Activated CD8-positive, alpha-beta T cell treated with anti-CD3 and anti-CD28 coated beads for 36 hours (primary cell): Measurements from ENCODE around the gene RAB29. TPM values are rescaled to one million over a fixed set of nuclear protein-coding genes. Genes with fewer than 3 reads are reported as not detected.
A peak's percentile ranks its signal among the peaks of the same experiment; 100 is the strongest.

Source experiments
- ATAC-seq: fragments of 200-7000 bp; cut with Tn5 transposase; one replicate; pipeline ENCODE4 v1.10.0; 2021; ENCODE audit warnings: mild to moderate bottlenecking, moderate library complexity
- CTCF ChIA-PET: fragments of 350-600 bp; sonication (Branson Sonifier 250); formaldehyde crosslinking; loops from one replicate; lab custom pipeline; 2021; ENCODE audit warnings: antibody characterized with exemption; lab: Charles Lee
- POLR2A ChIA-PET: fragments of 350-600 bp; sonication (Branson Sonifier 250); formaldehyde crosslinking; loops from one replicate; lab custom pipeline; 2021; ENCODE audit warnings: antibody characterized with exemption; lab: Charles Lee
- DNase-seq: peaks from one replicate; pipeline ENCODE4 v3.0.0-alpha.2; 2020
- H3K27ac Mint-ChIP-seq: one replicate; pipeline ENCODE4 v1.8.0; 2021; ENCODE audit warnings: mild to moderate bottlenecking, mixed read lengths
- H3K27me3 Mint-ChIP-seq: one replicate; pipeline ENCODE4 v1.8.0; 2021; ENCODE audit warnings: mixed read lengths
- H3K36me3 Mint-ChIP-seq: one replicate; pipeline ENCODE4 v1.8.0; 2021; ENCODE audit warnings: low read depth, mixed read lengths
- H3K4me1 Mint-ChIP-seq: one replicate; pipeline ENCODE4 v1.8.0; 2021; ENCODE audit warnings: low read depth, mixed read lengths
- H3K4me3 Mint-ChIP-seq: one replicate; pipeline ENCODE4 v1.8.0; 2021; ENCODE audit warnings: mild to moderate bottlenecking, moderate library complexity, mixed read lengths
- H3K9me3 Mint-ChIP-seq: one replicate; pipeline ENCODE4 v1.8.0; 2021; ENCODE audit warnings: mixed read lengths
- CTCF ChIP-seq: fragments of 200-600 bp; IDR thresholded peaks from one replicate; pipeline ENCODE4 v1.8.0; 2022; ENCODE audit warnings: antibody characterized with exemption, mild to moderate bottlenecking
- intact Hi-C: fragments of 100-400 bp; cut with micrococcal nuclease; formaldehyde crosslinking; loops from one replicate; pipeline ENCODE4 v1.10.0; 2022
- total RNA-seq, 2 experiments: library from RNA; stranded (reverse); gene quantifications; one replicate each; pipeline ENCODE4 v1.2.3, GENCODE V29; 2021

The RAB29 gene
- total RNA-seq, 2 experiments from 2014 or later = 20.1 to 22.5 TPM

DNA sequence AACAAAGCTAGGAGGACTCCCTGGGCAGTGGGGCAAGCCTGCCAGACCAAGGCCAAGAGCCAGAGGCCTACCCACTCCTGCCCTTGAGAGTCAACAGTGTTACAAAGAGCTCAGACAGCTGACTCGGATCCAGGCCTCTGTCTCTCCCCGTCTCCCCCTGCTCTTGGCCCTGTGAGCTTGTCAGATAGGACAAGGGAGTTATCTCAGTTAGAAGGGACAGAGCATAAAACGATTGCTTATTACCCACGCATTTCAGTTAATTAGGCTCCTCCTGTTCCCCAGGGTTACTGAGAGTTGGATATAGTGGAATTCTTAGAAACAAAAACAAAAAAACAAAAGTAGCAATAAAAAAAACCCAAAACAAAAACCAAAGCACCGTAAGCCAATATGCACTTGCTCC, 36.4 kb upstream of the RAB29 start:
- peaks cover 31% of the 10 kb centered on the region for H3K36me3 Mint-ChIP-seq
- H3K4me3 Mint-ChIP-seq = peak overlapping the region; percentile 97
- no peaks in the 10 kb centered on the region for H3K27me3 Mint-ChIP-seq
- H3K27ac Mint-ChIP-seq = peak overlapping the region; percentile 88
- ATAC-seq (no peak), DNase-seq (no peak)
- H3K4me1 Mint-ChIP-seq = peaks cover 64% of the 10 kb centered on the region
- ChIA-PET CTCF (interaction anchor here (0.9 to 3.5 kb wide), 5 partner anchors 20 to 166 kb away, joined by 3 to 16 read pairs (median 6); no protein-coding TSS in a partner anchor), POLR2A (interaction anchor here (1.8 kb wide), 1 partner anchor 37 kb away, joined by 6 read pairs; the partner anchor contains the start of gene RAB29)
- H3K9me3 Mint-ChIP-seq = no peaks in the 10 kb centered on the region
- intact Hi-C loops = no loop called here
- no peak for TF ChIP-seq CTCF

- intact Hi-C loops = no loop called here
- no peaks in the 10 kb centered on the region for H3K9me3 Mint-ChIP-seq
- peak overlapping the region; percentile 4 for H3K4me3 Mint-ChIP-seq
- TF ChIP-seq CTCF = no peak
- ATAC-seq (no peak), DNase-seq (no peak)
- peaks cover 74% of the 10 kb centered on the region for H3K4me1 Mint-ChIP-seq
- H3K27me3 Mint-ChIP-seq = no peaks in the 10 kb centered on the region
- ChIA-PET CTCF (interaction anchor here (1.0 to 3.5 kb wide), 6 partner anchors 19 to 167 kb away, joined by 3 to 16 read pairs (median 7); no protein-coding TSS in a partner anchor), POLR2A (interaction anchor here (0.9 kb wide), 1 partner anchor 35 kb away, joined by 3 read pairs; the partner anchor contains the start of gene RAB29)
- H3K27ac Mint-ChIP-seq = no peak overlapping the region
- peaks cover 35% of the 10 kb centered on the region for H3K36me3 Mint-ChIP-seq
Observed at GRCh38 chr1:205810448-205811157, 35.3 kb upstream of the RAB29 start.

DNA sequence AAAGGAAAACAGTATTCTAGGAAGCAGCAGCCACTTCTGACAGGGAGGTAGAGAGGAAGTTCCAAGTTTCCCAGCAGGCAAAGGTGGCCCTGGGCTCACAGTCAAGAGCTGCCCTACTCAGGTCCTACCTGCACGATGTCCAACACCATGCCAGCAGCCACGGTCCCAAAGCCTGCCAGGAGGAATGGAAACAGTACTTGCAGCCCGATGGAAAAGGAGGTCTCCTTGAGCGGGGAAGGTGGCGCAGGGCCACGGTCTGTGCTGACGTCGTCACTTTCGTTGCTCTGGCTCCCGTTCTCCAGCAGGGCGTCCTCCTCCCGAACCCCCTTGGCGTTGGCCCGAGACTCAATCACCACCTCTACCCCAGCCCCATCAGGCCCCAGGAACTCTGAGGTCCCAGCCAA, 34.7 kb upstream of the RAB29 start:
- ATAC-seq (no peak), DNase-seq (no peak)
- no peak for TF ChIP-seq CTCF
- intact Hi-C loops = no loop called here
- peaks cover 80% of the 10 kb centered on the region for H3K4me1 Mint-ChIP-seq
- H3K27ac Mint-ChIP-seq = no peak overlapping the region
- peaks cover 35% of the 10 kb centered on the region for H3K36me3 Mint-ChIP-seq
- ChIA-PET POLR2A (interaction anchor here (0.9 kb wide), 1 partner anchor 35 kb away, joined by 3 read pairs; the partner anchor contains the start of gene RAB29), CTCF (interaction anchor here (2.2 to 3.5 kb wide), 3 partner anchors 18 to 167 kb away, joined by 8 to 16 read pairs (median 10); no protein-coding TSS in a partner anchor)
- no peak overlapping the region for H3K4me3 Mint-ChIP-seq
- H3K27me3 Mint-ChIP-seq = no peaks in the 10 kb centered on the region
- H3K9me3 Mint-ChIP-seq = no peaks in the 10 kb centered on the region

DNA sequence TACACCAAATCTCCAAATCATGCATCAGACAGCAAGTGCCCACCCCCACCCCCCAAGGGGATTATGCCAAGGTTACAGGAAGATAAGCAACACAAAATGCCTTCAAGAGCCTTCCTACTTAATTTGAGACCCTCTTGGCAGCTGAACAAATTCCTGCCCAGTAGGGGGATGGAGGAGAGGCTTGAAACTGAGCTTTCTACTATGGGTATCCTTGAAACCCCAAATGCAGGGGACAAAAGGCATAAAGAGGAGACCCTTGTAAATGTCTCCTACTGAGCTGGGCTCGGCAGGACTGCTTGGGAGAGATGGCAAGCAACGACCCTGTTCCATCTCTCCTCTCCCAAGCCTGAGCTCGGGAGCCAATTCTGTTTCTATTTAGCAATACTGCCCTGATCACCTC, 34.2 kb upstream of the RAB29 start:
- H3K36me3 Mint-ChIP-seq = peaks cover 35% of the 10 kb centered on the region
- H3K4me1 Mint-ChIP-seq = peaks cover 82% of the 10 kb centered on the region
- TF ChIP-seq CTCF = no peak
- ATAC-seq (no peak), DNase-seq (no peak)
- peak overlapping the region; percentile 23 for H3K4me3 Mint-ChIP-seq
- no peaks in the 10 kb centered on the region for H3K9me3 Mint-ChIP-seq
- ChIA-PET POLR2A (interaction anchor here (0.9 to 1.2 kb wide), 2 partner anchors 21 to 32 kb away, joined by 3 read pairs; no protein-coding TSS in a partner anchor), CTCF (interaction anchor here (1.6 to 2.5 kb wide), 2 partner anchors 18 to 98 kb away, joined by 4 to 10 read pairs; no protein-coding TSS in a partner anchor)
- H3K27ac Mint-ChIP-seq = no peak overlapping the region
- H3K27me3 Mint-ChIP-seq = no peaks in the 10 kb centered on the region
- intact Hi-C loops = no loop called here
